RKO (cell line): ENCODE results near the gene FRMD4B.

Experiments
- DNase-seq: peaks from one replicate; pipeline ENCODE4 v3.0.0-alpha.2; 2016; ENCODE audit warnings: low spot score

Gene FRMD4B

GRCh38 chr3:69385723-69386555 lies at the start of gene FRMD4B:
TSS of gene FRMD4B (minus strand) at chr3:69386088. CDS start at chr3:69385989, 99 bp downstream.
- DNase-seq: no peak

DNA sequence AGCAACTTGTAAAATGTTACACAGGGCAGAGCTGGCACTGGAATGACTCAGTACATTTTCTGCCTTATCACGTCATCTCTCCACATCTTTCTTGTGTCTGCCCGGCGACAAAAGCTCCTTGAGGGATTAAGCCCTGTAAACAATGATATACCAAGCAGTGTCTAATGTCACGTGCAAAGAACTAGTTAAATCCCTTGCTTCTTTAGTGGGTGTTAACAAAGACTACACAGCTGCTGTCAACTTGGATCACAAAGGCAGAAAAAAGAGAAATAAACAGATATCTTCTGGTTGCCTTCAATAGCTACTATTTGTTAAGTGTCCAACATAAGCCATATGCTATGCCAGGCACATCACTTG lies 48.1 kb upstream of the FRMD4B start:
- peak; percentile 16 for DNase-seq

- DNase-seq: no peak
These were observed 47.5 kb upstream of the FRMD4B start for GRCh38 chr3:69433121-69433968.

- no peak for DNase-seq
These were observed 42.9 kb upstream of the FRMD4B start for GRCh38 chr3:69428657-69429255.

GRCh38 chr3:69426967-69427304 lies 41.0 kb upstream of the FRMD4B start:
- DNase-seq: peak; percentile 5

- no peak for DNase-seq
These were observed 40.5 kb upstream of the FRMD4B start for GRCh38 chr3:69426291-69426966.

- DNase-seq: peak; percentile 17
These were observed 39.4 kb upstream of the FRMD4B start for GRCh38 chr3:69425249-69425648.

DNA sequence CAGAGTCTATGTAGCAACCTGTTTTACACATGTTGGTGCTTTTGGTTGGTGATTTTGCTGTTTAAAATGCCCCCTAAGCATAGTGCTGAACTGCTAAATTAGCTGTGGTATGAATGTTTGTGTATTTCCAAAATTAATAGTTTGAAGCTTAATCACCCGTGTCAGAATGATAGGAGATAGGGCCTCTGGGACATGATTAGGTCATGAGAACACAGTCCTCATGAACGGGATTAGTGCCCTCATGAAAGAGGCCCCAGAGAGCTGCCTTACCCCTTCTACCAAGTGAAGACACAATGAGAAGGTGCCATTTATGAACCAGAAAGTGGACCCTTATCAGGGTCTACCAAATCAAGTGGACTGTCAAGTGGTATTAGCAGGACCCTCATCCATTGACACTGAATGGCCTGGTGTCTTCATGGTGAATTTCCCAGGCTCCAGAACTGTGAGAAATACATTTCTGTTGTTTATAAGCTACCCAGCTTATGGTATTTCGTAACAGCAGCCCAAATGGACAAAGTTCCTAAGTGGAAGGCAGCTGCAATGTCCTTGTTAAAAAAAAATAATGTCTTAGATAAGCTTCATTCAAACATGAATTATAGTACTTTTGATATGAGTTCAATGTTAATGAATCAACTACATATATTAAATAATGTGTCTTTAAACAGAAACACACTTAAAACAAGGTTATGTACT lies 37.7 kb upstream of the FRMD4B start:
- DNase-seq: no peak

DNA sequence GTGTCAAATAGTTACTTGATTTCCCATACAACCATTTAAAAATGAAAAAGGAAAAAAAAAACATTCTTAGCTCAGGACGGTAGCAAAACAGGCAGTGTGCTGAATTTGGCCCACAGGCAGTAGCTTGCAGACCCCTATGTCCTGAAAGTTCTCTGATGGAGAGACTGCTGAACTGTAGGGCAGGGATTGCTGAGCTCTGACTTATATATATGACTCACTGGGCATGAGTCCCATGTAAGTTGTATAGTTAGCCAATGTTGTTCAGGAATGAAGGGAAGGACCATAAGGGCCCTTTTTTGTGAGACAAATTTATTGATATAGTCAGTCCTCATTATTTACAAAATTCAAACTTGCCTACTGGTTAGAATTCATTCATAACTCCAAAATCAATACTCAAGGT lies 36.9 kb upstream of the FRMD4B start:
- peak; percentile 54 for DNase-seq

GRCh38 chr3:69420781-69421520 lies 35.1 kb upstream of the FRMD4B start:
- DNase-seq: no peak

GRCh38 chr3:69419276-69419675 lies 33.4 kb upstream of the FRMD4B start:
- no peak for DNase-seq

GRCh38 chr3:69417541-69418078 lies 31.7 kb upstream of the FRMD4B start:
- DNase-seq: no peak

- no peak for DNase-seq
These were observed 27.8 kb upstream of the FRMD4B start for GRCh38 chr3:69413551-69414207.

GRCh38 chr3:69411346-69411745 lies 25.5 kb upstream of the FRMD4B start:
- peak; percentile 73 for DNase-seq

DNA sequence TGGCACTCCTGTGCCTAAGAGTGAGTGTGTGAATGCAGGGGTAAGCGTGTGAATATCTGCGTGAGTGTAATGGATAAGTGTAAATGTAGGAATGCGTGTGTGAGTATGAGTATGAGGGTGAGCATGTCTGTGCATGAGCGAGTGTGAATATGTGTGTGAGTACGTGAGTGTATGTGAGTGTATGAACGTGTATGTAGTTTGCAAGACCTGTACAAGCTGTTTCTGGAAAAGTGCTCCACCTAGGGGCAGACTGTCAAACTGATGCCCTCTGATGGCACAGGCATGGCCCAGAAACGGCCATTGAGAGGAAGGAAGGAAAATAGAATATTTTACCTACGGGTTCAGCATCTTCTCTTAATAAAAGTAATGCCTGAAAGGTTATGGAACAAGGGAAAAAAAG lies 24.4 kb upstream of the FRMD4B start:
- peak; percentile 76 for DNase-seq

GRCh38 chr3:69409831-69410230 lies 23.9 kb upstream of the FRMD4B start:
- DNase-seq: no peak

DNA sequence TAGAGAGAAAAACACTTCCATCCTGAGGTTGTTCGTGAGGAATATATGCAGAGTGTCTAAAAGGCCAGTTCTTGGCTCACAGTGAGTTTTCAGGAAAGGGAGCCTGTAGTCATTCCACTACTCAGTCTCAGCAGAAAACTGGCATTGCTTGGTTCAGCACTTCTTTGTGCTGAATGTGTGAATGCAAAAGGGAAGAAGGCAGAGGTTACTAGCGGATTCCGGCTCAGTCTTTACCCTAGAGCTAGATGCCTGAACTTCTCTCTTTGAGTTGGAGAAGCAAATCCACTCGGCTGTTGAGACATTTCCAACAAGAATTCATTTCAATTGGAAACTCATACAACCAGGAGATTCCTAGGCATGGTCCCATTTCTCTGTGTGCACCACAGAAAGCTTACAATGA lies 23.1 kb upstream of the FRMD4B start:
- no peak for DNase-seq

DNA sequence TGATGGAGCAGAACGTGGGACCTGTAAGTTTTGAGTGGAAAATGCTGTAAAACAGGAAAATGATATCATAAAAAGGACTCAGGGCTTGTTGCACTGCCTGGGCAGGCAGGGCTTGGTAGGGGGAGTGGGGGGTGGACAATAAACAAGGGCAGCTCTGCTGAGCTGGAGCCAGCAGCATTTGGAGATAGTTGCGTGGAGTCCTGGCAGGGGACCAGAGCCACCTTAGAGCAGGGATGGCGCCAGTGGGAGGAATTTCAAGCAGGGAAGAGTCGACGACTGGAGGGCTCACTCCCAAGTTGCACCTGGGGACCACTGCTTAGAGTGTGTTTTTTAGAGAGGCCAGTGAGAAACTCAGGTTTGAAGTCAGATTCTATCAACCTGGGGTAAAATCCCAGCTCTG lies 22.7 kb upstream of the FRMD4B start:
- no peak for DNase-seq

DNA sequence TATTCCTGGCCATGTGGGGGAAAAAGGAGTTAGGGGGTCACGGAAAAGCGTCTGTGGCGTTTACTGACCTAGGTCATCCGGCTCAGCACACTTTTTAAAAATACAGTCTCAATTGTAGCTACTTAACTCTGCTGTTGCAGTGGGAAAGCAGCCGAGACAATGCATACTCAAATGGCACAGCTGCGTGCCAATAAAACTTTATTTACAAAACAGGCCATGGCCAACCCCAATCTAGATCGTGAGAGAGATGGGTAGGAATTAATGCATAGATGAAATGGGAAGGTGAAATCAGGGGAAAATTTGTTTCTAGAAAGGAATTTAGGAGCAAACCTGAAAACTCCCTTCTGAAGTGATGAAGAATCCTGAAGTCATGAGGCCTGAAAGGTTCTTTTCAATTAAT lies 22.0 kb upstream of the FRMD4B start:
- no peak for DNase-seq

DNA sequence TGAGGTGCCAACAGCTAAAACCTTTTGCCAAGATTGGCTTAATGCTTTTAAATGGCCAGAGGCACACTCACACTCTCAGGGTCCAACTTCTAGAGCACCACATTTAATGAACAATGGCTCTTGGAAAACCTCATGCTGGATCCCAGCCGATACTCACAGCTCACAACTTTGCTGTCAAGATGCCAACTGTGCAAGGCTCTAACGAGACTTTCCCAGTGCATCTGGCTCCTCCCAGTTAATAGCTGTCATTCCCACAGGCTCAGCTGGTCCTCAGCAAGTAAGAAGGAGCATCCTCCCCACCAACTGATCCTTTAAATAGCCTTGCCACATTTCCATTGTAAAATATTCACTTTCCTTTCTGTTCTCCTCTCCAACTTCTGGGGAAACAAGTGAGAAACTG lies 20.3 kb upstream of the FRMD4B start:
- no peak for DNase-seq
